Endothelial cell of umbilical vein (primary cell): Measurements from ENCODE around the gene ZNF792.

Source experiments
- CTCF ChIP-seq, 2 donors: IDR thresholded peaks; 1 replicate in 1 of 2; 2 replicates in 1 of 2; pipeline ENCODE4 v1.5.1; 2011; ENCODE audit warnings: low read length in 2 of 2, mild to moderate bottlenecking in 2 of 2, moderate library complexity in 2 of 2, control low read depth in 1 of 2, inconsistent platforms in 1 of 2, low read depth in 1 of 2; ENCODE audit not compliant: insufficient read depth in 1 of 2; ENCODE audit errors: extremely low read depth in 1 of 2
- EZH2 ChIP-seq: IDR thresholded peaks from 2 replicates; pipeline ENCODE4 v1.6.1; 2012; ENCODE audit warnings: borderline replicate concordance, low read depth, mild to moderate bottlenecking, moderate library complexity, low read length, inconsistent platforms; ENCODE audit not compliant: severe bottlenecking
- POLR2AphosphoS5 ChIP-seq: IDR thresholded peaks from 2 replicates; pipeline ENCODE4 v1.6.1; 2012; ENCODE audit warnings: low read depth, mild to moderate bottlenecking, control low read depth, low read length, moderate library complexity; ENCODE audit not compliant: insufficient read depth

GRCh38 chr19:35002037-35002535 lies 38.1 kb upstream of the ZNF792 start:
- TF ChIP-seq CTCF (IDR thresholded peaks at IDR 0.05; ENCODE audit: extremely low read depth in 1 of 2, insufficient read depth in 1 of 2, low read depth in 1 of 2, low read length in 2 of 2) (no peak), EZH2 (no peak), POLR2AphosphoS5 (no peak)
